SK-N-SH treated with all-trans-retinoic acid at 6 μM for 48 hours (cell line): ENCODE data around the gene KCNJ1.

Experiments
- ATAC-seq: fragments of 200-7000 bp; cut with Tn5 transposase; 3 replicates; pipeline ENCODE4 v1.9.1; 2020; ENCODE audit warnings: mild to moderate bottlenecking, moderate library complexity
- ARNTL ChIP-seq: fragments of 450-650 bp; formaldehyde crosslinking; IDR thresholded peaks from 2 replicates; pipeline ENCODE4 v1.5.0; 2020; ENCODE audit warnings: low read depth, mild to moderate bottlenecking, moderate library complexity, borderline replicate concordance
- BACH2 ChIP-seq: fragments of 250-450 bp; sonication (Bioruptor Pico); IDR thresholded peaks from 2 replicates; pipeline ENCODE4 v1.9.0; 2021; ENCODE audit warnings: mild to moderate bottlenecking, borderline replicate concordance
- CSDC2 ChIP-seq: fragments of 250-450 bp; sonication (Bioruptor Pico); IDR thresholded peaks from 2 replicates; pipeline ENCODE4 v1.5.0; 2020; ENCODE audit warnings: mild to moderate bottlenecking, moderate library complexity
- ESRRG ChIP-seq: fragments of 250-450 bp; sonication (Bioruptor Pico); IDR thresholded peaks from 2 replicates; pipeline ENCODE4 v1.6.1; 2021; ENCODE audit warnings: mild to moderate bottlenecking
- GLIS3 ChIP-seq: fragments of 250-450 bp; sonication (Bioruptor Pico); IDR thresholded peaks from 2 replicates; pipeline ENCODE4 v1.5.0; 2020; ENCODE audit warnings: mild to moderate bottlenecking, moderate library complexity
- OSR1 ChIP-seq: fragments of 250-450 bp; sonication (Bioruptor Pico); IDR thresholded peaks from 2 replicates; pipeline ENCODE4 v1.8.0; 2022; ENCODE audit warnings: moderate library complexity, mild to moderate bottlenecking, inconsistent platforms
- RARB ChIP-seq: fragments of 250-450 bp; sonication (Bioruptor Pico); IDR thresholded peaks from 2 replicates; pipeline ENCODE4 v1.8.0; 2021; ENCODE audit warnings: mild to moderate bottlenecking, moderate library complexity
- SNAI2 ChIP-seq: fragments of 250-450 bp; sonication (Bioruptor Pico); IDR thresholded peaks from 2 replicates; pipeline ENCODE4 v1.5.0; 2020; ENCODE audit warnings: mild to moderate bottlenecking, moderate library complexity
- TOX ChIP-seq: fragments of 250-450 bp; sonication (Bioruptor Pico); IDR thresholded peaks from 2 replicates; pipeline ENCODE4 v1.8.0; 2021; ENCODE audit warnings: mild to moderate bottlenecking, moderate library complexity, borderline replicate concordance
- ZC3H10 ChIP-seq: fragments of 250-450 bp; sonication (Bioruptor Pico); IDR thresholded peaks from 2 replicates; pipeline ENCODE4 v1.5.1; 2021; ENCODE audit warnings: mild to moderate bottlenecking, moderate library complexity
- ZFP3 ChIP-seq: fragments of 250-450 bp; sonication (Bioruptor Pico); IDR thresholded peaks from 2 replicates; pipeline ENCODE4 v1.5.0; 2020; ENCODE audit warnings: mild to moderate bottlenecking, moderate library complexity
- ZFP30 ChIP-seq: fragments of 450-650 bp; formaldehyde crosslinking; IDR thresholded peaks from 2 replicates; pipeline ENCODE4 v1.5.0; 2022; ENCODE audit warnings: mild to moderate bottlenecking, moderate library complexity
- ZNF565 ChIP-seq: fragments of 450-650 bp; formaldehyde crosslinking; conservative IDR thresholded peaks from 2 replicates; pipeline ENCODE4 v1.5.0; 2020; ENCODE audit warnings: low read depth, mild to moderate bottlenecking, moderate library complexity
- ZNF70 ChIP-seq: fragments of 450-650 bp; formaldehyde crosslinking; IDR thresholded peaks from 2 replicates; pipeline ENCODE4 v1.5.0; 2020; ENCODE audit warnings: mild to moderate bottlenecking, moderate library complexity
- ZNF8 ChIP-seq: fragments of 450-650 bp; formaldehyde crosslinking; IDR thresholded peaks from 2 replicates; pipeline ENCODE4 v1.5.0; 2020; ENCODE audit warnings: mild to moderate bottlenecking, moderate library complexity
- TF ChIP-seq, protein P1 (sequence below): fragments of 250-450 bp; sonication (Bioruptor Pico); IDR thresholded peaks from 2 replicates; pipeline ENCODE4 v1.8.0; 2021; ENCODE audit warnings: low read depth, mild to moderate bottlenecking, moderate library complexity, borderline replicate concordance
- TF ChIP-seq, protein P2 (sequence below): fragments of 250-450 bp; sonication (Bioruptor Pico); IDR thresholded peaks from 2 replicates; pipeline ENCODE4 v1.5.1; 2020; ENCODE audit warnings: low read depth, mild to moderate bottlenecking, moderate library complexity
- TF ChIP-seq, protein P3 (sequence below): fragments of 250-450 bp; sonication (Bioruptor Pico); IDR thresholded peaks from 2 replicates; pipeline ENCODE4 v1.5.0; 2020; ENCODE audit warnings: mild to moderate bottlenecking, moderate library complexity
- TF ChIP-seq, protein P4 (sequence below): fragments of 250-450 bp; sonication (Bioruptor Pico); IDR thresholded peaks from 2 replicates; pipeline ENCODE4 v1.8.0; 2020; ENCODE audit warnings: mild to moderate bottlenecking, moderate library complexity, borderline replicate concordance

KCNJ1 gene

DNA sequence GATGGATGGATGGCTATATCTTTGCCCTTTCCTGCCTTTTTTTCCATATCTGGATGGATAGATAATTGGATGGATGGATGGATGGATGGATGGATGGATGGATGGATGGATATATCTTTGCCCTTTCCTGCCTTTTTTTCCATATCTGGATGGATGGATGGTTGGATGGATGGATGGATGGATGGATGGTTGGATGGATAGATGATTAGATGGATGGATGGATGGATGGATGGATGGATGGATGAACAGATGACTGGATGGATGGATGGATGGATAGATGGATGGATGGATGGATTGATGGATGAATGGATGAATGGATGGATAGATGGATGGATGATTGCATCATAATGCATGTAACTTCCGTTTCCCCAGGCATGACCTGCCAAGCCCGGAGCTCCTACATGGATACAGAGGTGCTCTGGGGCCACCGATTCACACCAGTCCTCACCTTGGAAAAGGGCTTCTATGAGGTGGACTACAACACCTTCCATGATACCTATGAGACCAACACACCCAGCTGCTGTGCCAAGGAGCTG is 49.0 kb upstream of the KCNJ1 start (continued):
- TF ChIP-seq, protein P1, sequence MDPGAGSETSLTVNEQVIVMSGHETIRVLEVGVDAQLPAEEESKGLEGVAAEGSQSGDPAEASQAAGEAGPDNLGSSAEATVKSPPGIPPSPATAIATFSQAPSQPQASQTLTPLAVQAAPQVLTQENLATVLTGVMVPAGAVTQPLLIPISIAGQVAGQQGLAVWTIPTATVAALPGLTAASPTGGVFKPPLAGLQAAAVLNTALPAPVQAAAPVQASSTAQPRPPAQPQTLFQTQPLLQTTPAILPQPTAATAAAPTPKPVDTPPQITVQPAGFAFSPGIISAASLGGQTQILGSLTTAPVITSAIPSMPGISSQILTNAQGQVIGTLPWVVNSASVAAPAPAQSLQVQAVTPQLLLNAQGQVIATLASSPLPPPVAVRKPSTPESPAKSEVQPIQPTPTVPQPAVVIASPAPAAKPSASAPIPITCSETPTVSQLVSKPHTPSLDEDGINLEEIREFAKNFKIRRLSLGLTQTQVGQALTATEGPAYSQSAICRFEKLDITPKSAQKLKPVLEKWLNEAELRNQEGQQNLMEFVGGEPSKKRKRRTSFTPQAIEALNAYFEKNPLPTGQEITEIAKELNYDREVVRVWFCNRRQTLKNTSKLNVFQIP (CRISPR knock-in tag), result no peak
- TF ChIP-seq ESRRG (CRISPR knock-in tag) (no peak), SNAI2 (CRISPR knock-in tag) (no peak), TOX (no peak), ZC3H10 (CRISPR knock-in tag) (no peak), ZFP30 (CRISPR knock-in tag) (no peak)
- TF ChIP-seq, protein P2, sequence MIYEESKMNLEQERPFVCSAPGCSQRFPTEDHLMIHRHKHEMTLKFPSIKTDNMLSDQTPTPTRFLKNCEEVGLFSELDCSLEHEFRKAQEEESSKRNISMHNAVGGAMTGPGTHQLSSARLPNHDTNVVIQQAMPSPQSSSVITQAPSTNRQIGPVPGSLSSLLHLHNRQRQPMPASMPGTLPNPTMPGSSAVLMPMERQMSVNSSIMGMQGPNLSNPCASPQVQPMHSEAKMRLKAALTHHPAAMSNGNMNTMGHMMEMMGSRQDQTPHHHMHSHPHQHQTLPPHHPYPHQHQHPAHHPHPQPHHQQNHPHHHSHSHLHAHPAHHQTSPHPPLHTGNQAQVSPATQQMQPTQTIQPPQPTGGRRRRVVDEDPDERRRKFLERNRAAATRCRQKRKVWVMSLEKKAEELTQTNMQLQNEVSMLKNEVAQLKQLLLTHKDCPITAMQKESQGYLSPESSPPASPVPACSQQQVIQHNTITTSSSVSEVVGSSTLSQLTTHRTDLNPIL (CRISPR knock-in tag), result no peak
- TF ChIP-seq, all 23 proteins: peak for 0

DNA sequence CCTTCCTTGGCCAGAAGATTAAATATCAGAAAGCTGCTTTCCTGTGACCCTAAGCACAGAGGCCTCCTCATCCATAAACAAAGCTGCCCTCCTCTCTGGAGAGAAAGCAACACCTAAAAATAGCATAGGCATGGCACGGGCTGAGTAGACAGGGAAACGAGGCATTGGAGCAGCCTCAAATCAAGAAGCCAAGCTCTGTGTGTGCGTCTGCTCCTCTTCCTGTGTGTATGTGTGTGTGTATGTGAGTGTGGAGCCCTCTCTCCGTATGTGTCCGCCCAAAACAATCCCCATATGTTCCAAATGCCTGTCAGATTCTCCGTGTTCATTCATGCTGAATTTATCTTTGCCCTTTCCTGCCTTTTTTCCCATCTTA is 48.0 kb upstream of the KCNJ1 start:
- TF ChIP-seq GLIS3 (CRISPR knock-in tag) (no peak), ZNF565 (CRISPR knock-in tag) (no peak), ZNF70 (CRISPR knock-in tag) (no peak), BACH2 (CRISPR knock-in tag) (no peak), RARB (CRISPR knock-in tag) (no peak), ESRRG (CRISPR knock-in tag) (no peak), ZFP3 (no peak), ZNF8 (CRISPR knock-in tag) (no peak), ZC3H10 (CRISPR knock-in tag) (no peak), CSDC2 (CRISPR knock-in tag) (no peak), SNAI2 (CRISPR knock-in tag) (no peak), ZFP30 (CRISPR knock-in tag) (no peak), ARNTL (CRISPR knock-in tag) (no peak), OSR1 (CRISPR knock-in tag) (no peak)
- TF ChIP-seq, protein P2 (CRISPR knock-in tag), result no peak
- TF ChIP-seq, protein P3, sequence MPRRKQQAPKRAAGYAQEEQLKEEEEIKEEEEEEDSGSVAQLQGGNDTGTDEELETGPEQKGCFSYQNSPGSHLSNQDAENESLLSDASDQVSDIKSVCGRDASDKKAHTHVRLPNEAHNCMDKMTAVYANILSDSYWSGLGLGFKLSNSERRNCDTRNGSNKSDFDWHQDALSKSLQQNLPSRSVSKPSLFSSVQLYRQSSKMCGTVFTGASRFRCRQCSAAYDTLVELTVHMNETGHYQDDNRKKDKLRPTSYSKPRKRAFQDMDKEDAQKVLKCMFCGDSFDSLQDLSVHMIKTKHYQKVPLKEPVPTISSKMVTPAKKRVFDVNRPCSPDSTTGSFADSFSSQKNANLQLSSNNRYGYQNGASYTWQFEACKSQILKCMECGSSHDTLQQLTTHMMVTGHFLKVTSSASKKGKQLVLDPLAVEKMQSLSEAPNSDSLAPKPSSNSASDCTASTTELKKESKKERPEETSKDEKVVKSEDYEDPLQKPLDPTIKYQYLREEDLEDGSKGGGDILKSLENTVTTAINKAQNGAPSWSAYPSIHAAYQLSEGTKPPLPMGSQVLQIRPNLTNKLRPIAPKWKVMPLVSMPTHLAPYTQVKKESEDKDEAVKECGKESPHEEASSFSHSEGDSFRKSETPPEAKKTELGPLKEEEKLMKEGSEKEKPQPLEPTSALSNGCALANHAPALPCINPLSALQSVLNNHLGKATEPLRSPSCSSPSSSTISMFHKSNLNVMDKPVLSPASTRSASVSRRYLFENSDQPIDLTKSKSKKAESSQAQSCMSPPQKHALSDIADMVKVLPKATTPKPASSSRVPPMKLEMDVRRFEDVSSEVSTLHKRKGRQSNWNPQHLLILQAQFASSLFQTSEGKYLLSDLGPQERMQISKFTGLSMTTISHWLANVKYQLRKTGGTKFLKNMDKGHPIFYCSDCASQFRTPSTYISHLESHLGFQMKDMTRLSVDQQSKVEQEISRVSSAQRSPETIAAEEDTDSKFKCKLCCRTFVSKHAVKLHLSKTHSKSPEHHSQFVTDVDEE (CRISPR knock-in tag), result no peak
- TF ChIP-seq, protein P1 (CRISPR knock-in tag), result no peak

DNA sequence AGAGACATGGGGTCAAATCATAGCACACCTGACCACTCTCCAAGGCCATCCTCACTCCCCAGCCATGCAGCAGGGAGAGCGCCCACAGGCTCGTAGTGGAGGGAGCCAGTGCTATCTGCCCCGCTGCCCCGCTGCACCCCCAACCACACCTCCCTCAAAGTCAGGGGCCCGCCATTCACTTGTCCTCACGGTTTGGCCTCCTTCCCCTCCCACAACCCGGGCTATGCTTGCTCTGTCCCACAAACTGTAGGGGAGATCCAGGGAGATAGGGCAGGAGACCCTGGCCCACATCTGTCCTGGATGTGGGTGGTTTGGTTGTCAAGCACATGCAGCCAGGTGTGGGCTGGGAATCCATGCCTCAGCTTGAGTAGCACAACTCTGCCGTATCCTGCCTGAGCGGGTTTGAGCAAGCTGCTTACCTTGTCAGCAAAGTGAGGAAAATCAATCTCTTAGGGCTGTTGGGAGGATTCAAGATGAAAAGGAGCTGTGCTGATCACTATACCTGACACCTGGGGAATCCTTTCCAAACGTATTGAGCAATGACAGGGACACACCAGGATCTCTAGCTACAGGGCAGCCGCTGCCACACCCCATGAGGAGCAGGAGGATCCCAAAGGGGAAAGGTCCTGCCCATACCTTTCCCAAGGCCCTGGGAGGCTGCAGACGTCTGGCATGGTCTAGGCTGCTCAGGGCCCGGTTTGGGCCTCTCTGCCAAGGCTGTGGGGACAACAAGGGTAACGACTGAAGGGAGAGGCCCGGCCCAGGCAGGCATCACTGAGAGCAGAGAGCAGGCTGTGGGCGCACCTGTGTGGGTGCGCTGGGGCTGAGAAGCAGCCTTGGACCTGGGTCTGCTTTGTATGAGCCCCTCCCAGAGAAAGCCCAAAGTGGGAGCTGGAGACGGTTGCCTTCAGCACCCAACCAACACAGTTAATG is 47.4 kb upstream of the KCNJ1 start:
- TF ChIP-seq BACH2 (CRISPR knock-in tag) (no peak), ZC3H10 (CRISPR knock-in tag) (no peak), ARNTL (CRISPR knock-in tag) (no peak), ZNF70 (CRISPR knock-in tag) (no peak), ZNF8 (CRISPR knock-in tag) (no peak)
- TF ChIP-seq, protein P4, sequence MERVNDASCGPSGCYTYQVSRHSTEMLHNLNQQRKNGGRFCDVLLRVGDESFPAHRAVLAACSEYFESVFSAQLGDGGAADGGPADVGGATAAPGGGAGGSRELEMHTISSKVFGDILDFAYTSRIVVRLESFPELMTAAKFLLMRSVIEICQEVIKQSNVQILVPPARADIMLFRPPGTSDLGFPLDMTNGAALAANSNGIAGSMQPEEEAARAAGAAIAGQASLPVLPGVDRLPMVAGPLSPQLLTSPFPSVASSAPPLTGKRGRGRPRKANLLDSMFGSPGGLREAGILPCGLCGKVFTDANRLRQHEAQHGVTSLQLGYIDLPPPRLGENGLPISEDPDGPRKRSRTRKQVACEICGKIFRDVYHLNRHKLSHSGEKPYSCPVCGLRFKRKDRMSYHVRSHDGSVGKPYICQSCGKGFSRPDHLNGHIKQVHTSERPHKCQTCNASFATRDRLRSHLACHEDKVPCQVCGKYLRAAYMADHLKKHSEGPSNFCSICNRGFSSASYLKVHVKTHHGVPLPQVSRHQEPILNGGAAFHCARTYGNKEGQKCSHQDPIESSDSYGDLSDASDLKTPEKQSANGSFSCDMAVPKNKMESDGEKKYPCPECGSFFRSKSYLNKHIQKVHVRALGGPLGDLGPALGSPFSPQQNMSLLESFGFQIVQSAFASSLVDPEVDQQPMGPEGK (CRISPR knock-in tag), result no peak
- TF ChIP-seq, protein P3 (CRISPR knock-in tag), result no peak
- ATAC-seq, result no peak

More for the DNA sequence above, 48.0 kb upstream of the KCNJ1 start:
- no peak for ATAC-seq
